ENCODE results near the gene ATF1.
"Not testable (repeated sequence)": the region's sequence is repeated elsewhere in the genome, so short reads cannot be mapped to it uniquely, and the experiment has no call there.

ATF1 gene

GRCh38 chr12:50753232-50753769 is 10.6 kb upstream of the ATF1 start:
- no peak for DNase-seq (ENCODE audit: low read depth)

GRCh38 chr12:50764286-50765094 is 589 bp downstream of the ATF1 start:
- peak; percentile 50 for DNase-seq (ENCODE audit: low read depth)

- DNase-seq (ENCODE audit: low read depth): no peak
These were observed 1.4 kb downstream of the ATF1 start for GRCh38 chr12:50765095-50765911.

GRCh38 chr12:50768391-50768790 is 4.5 kb downstream of the ATF1 start:
- no peak for DNase-seq (ENCODE audit: low read depth)

- not testable (repeated sequence) for DNase-seq (ENCODE audit: low read depth)
These were observed 4.9 kb downstream of the ATF1 start for GRCh38 chr12:50768813-50769212.

GRCh38 chr12:50771409-50771808 is 7.5 kb downstream of the ATF1 start:
- DNase-seq (ENCODE audit: low read depth): no peak

GRCh38 chr12:50772470-50772869 is 8.6 kb downstream of the ATF1 start:
- no peak for DNase-seq (ENCODE audit: low read depth)

GRCh38 chr12:50772877-50773276 is 9.0 kb downstream of the ATF1 start:
- no peak for DNase-seq (ENCODE audit: low read depth)

- no peak for DNase-seq (ENCODE audit: low read depth)
These were observed 11.3 kb downstream of the ATF1 start for GRCh38 chr12:50775251-50775650.

GRCh38 chr12:50776749-50777728 is 13.1 kb downstream of the ATF1 start:
- DNase-seq (ENCODE audit: low read depth): no peak

- DNase-seq (ENCODE audit: low read depth): no peak
These were observed 15.0 kb downstream of the ATF1 start for GRCh38 chr12:50778663-50779590.

GRCh38 chr12:50780013-50780412 is 16.1 kb downstream of the ATF1 start:
- DNase-seq (ENCODE audit: low read depth): no peak

- DNase-seq (ENCODE audit: low read depth): no peak
These were observed 20.6 kb downstream of the ATF1 start for GRCh38 chr12:50784501-50784900.

- DNase-seq (ENCODE audit: low read depth): no peak
These were observed 21.6 kb downstream of the ATF1 start for GRCh38 chr12:50785406-50786001.

- DNase-seq (ENCODE audit: low read depth): no peak
These were observed 22.8 kb downstream of the ATF1 start for GRCh38 chr12:50786498-50787231.

GRCh38 chr12:50787618-50788017 is 23.7 kb downstream of the ATF1 start:
- no peak for DNase-seq (ENCODE audit: low read depth)

GRCh38 chr12:50788561-50788960 is 24.7 kb downstream of the ATF1 start:
- DNase-seq (ENCODE audit: low read depth): no peak

- no peak for DNase-seq (ENCODE audit: low read depth)
These were observed 26.2 kb downstream of the ATF1 start for GRCh38 chr12:50790081-50790480.

- no peak for DNase-seq (ENCODE audit: low read depth)
These were observed 36.0 kb downstream of the ATF1 start for GRCh38 chr12:50799908-50800307.
